Measurements from ENCODE around the gene KLF2. TPM values are rescaled to one million over a fixed set of nuclear protein-coding genes. Genes with fewer than 3 reads are reported as not detected.

KLF2 gene
- total RNA-seq, 1 experiment from 2014 or later: 0.77 TPM

GRCh38 chr19:16306728-16307402 lies 17.8 kb upstream of the KLF2 start:
- intact Hi-C loops (cut with micrococcal nuclease; ENCODE audit: unreplicated experiment): no loop called here
- no peaks in the 10 kb centered on the region for H3K27me3 ChIP-seq (replicated peaks; ENCODE audit: control insufficient read depth, insufficient read depth, low read length)
- POLR2A ChIA-PET: no interaction called here
- no peak overlapping the region for H3K4me3 Mint-ChIP-seq (ENCODE audit: unreplicated experiment)
- H3K4me1 Mint-ChIP-seq (ENCODE audit: low read depth, unreplicated experiment): no peaks in the 10 kb centered on the region
- TF ChIP-seq, protein P1, sequence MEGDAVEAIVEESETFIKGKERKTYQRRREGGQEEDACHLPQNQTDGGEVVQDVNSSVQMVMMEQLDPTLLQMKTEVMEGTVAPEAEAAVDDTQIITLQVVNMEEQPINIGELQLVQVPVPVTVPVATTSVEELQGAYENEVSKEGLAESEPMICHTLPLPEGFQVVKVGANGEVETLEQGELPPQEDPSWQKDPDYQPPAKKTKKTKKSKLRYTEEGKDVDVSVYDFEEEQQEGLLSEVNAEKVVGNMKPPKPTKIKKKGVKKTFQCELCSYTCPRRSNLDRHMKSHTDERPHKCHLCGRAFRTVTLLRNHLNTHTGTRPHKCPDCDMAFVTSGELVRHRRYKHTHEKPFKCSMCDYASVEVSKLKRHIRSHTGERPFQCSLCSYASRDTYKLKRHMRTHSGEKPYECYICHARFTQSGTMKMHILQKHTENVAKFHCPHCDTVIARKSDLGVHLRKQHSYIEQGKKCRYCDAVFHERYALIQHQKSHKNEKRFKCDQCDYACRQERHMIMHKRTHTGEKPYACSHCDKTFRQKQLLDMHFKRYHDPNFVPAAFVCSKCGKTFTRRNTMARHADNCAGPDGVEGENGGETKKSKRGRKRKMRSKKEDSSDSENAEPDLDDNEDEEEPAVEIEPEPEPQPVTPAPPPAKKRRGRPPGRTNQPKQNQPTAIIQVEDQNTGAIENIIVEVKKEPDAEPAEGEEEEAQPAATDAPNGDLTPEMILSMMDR (IDR thresholded peaks at IDR 0.05; ENCODE audit: insufficient read depth in 1 of 2, low read depth in 1 of 2, low read length in 1 of 2, severe bottlenecking in 1 of 2, unreplicated experiment in 1 of 2): no peak
- no TSS peak for BruUV-seq (replicated peaks)
- no peaks in the 10 kb centered on the region for H3K36me3 ChIP-seq (ENCODE audit: control insufficient read depth, insufficient read depth, low read length)
- H3K4me1 ChIP-seq: no peaks in the 10 kb centered on the region
- no peaks in the 10 kb centered on the region for H3K36me3 Mint-ChIP-seq (ENCODE audit: insufficient read depth, unreplicated experiment)
- H3K9me3 Mint-ChIP-seq (ENCODE audit: unreplicated experiment): no peaks in the 10 kb centered on the region
- H3K27me3 Mint-ChIP-seq (ENCODE audit: insufficient read depth, unreplicated experiment): no peaks in the 10 kb centered on the region
- CTCF ChIA-PET: no interaction called here
- no peak for DNase-seq
- no peak overlapping the region for H3K27ac Mint-ChIP-seq (ENCODE audit: unreplicated experiment)
- H3K4me3 ChIP-seq (ENCODE audit: low read depth, low read length): no peak overlapping the region
- H3K9me3 ChIP-seq: no peaks in the 10 kb centered on the region

DNA sequence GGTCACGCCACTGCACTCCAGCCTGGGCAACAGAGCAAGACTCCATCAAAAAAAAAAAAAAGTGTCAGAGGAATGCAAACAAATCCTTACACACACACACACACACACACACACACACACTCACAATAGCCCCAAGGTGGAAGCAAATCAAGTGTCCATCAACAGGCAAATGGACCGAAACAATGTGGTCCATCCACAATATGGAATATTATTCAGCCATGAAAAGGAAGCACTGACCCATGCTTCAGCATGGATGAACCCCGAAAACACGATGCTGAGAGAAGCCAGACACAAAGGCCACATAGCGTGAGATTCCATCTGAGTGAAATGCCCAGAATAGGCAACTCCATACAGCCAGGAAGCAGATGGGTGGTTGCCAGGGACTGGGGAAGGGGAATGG lies 16.5 kb upstream of the KLF2 start:
- Mint-ChIP-seq H3K4me1 (ENCODE audit: low read depth, unreplicated experiment) (no peaks in the 10 kb centered on the region), H3K4me3 (ENCODE audit: unreplicated experiment) (no peak overlapping the region), H3K27me3 (ENCODE audit: insufficient read depth, unreplicated experiment) (no peaks in the 10 kb centered on the region), H3K27ac (ENCODE audit: unreplicated experiment) (no peak overlapping the region), H3K36me3 (ENCODE audit: insufficient read depth, unreplicated experiment) (no peaks in the 10 kb centered on the region), H3K9me3 (ENCODE audit: unreplicated experiment) (no peaks in the 10 kb centered on the region)
- ChIA-PET CTCF (no interaction called here), POLR2A (no interaction called here)
- intact Hi-C loops (cut with micrococcal nuclease; ENCODE audit: unreplicated experiment): no loop called here
- no TSS peak for BruUV-seq (replicated peaks)
- Histone ChIP-seq H3K9me3 (no peaks in the 10 kb centered on the region), H3K27me3 (replicated peaks; ENCODE audit: control insufficient read depth, insufficient read depth, low read length) (no peaks in the 10 kb centered on the region), H3K36me3 (ENCODE audit: control insufficient read depth, insufficient read depth, low read length) (no peaks in the 10 kb centered on the region), H3K4me1 (no peaks in the 10 kb centered on the region), H3K4me3 (ENCODE audit: low read depth, low read length) (no peak overlapping the region)
- DNase-seq: no peak
- TF ChIP-seq, protein P1 (IDR thresholded peaks at IDR 0.05; ENCODE audit: insufficient read depth in 1 of 2, low read depth in 1 of 2, low read length in 1 of 2, severe bottlenecking in 1 of 2, unreplicated experiment in 1 of 2): no peak

- CTCF ChIA-PET: no interaction called here
- no peaks in the 10 kb centered on the region for H3K9me3 Mint-ChIP-seq (ENCODE audit: unreplicated experiment)
- no peaks in the 10 kb centered on the region for H3K9me3 ChIP-seq
- no peak overlapping the region for H3K4me3 ChIP-seq (ENCODE audit: low read depth, low read length)
- no peaks in the 10 kb centered on the region for H3K36me3 Mint-ChIP-seq (ENCODE audit: insufficient read depth, unreplicated experiment)
- BruUV-seq (replicated peaks): no TSS peak
- intact Hi-C loops (cut with micrococcal nuclease; ENCODE audit: unreplicated experiment): no loop called here
- H3K27me3 ChIP-seq (replicated peaks; ENCODE audit: control insufficient read depth, insufficient read depth, low read length): no peaks in the 10 kb centered on the region
- no peaks in the 10 kb centered on the region for H3K4me1 Mint-ChIP-seq (ENCODE audit: low read depth, unreplicated experiment)
- H3K4me1 ChIP-seq: no peaks in the 10 kb centered on the region
- no peak overlapping the region for H3K4me3 Mint-ChIP-seq (ENCODE audit: unreplicated experiment)
- H3K36me3 ChIP-seq (ENCODE audit: control insufficient read depth, insufficient read depth, low read length): no peaks in the 10 kb centered on the region
- no peak for DNase-seq
- H3K27me3 Mint-ChIP-seq (ENCODE audit: insufficient read depth, unreplicated experiment): no peaks in the 10 kb centered on the region
- no peak overlapping the region for H3K27ac Mint-ChIP-seq (ENCODE audit: unreplicated experiment)
- TF ChIP-seq, protein P1 (IDR thresholded peaks at IDR 0.05; ENCODE audit: insufficient read depth in 1 of 2, low read depth in 1 of 2, low read length in 1 of 2, severe bottlenecking in 1 of 2, unreplicated experiment in 1 of 2): no peak
- POLR2A ChIA-PET: no interaction called here
Measured at GRCh38 chr19:16309643-16310042, 15.0 kb upstream of the KLF2 start.
